Right atrium auricular region (tissue), 2 donors: Measurements from ENCODE around the gene PAH. TPM values are rescaled to one million over a fixed set of nuclear protein-coding genes. Genes with fewer than 3 reads are reported as not detected.

Experiments
- DNase-seq: peaks from one replicate; pipeline ENCODE4 v3.0.0-alpha.2; 2019; ENCODE audit warnings: low spot score
- H3K27ac ChIP-seq, 2 donors: fragments of 200-600 bp; sonication (generic); 1 replicate in 1 of 2; 2 replicates in 1 of 2; pipeline ENCODE4 v1.5.1; 2016 to 2019
- H3K27me3 ChIP-seq, 2 donors: fragments of 200-600 bp; sonication (generic); one replicate each; pipeline versions ENCODE4 v1.5.1 to v1.6.0; 2017 to 2019
- H3K36me3 ChIP-seq: fragments of 200-600 bp; sonication (generic); one replicate; pipeline ENCODE4 v1.5.1; 2016
- H3K4me1 ChIP-seq, 2 donors: fragments of 200-600 bp; sonication (generic); one replicate each; pipeline versions ENCODE4 v1.5.1 to v1.6.0; 2017 to 2019
- H3K4me3 ChIP-seq, 2 donors: fragments of 200-600 bp; sonication (generic); 1 replicate in 1 of 2; 2 replicates in 1 of 2; pipeline ENCODE4 v1.5.1; 2017 to 2019; ENCODE audit warnings: mild to moderate bottlenecking in 1 of 2, moderate library complexity in 1 of 2
- H3K9me3 ChIP-seq, 2 donors: fragments of 200-600 bp; sonication (generic); one replicate each; pipeline ENCODE4 v1.5.1; 2019
- CTCF ChIP-seq, 2 donors: fragments of 200-600 bp; sonication (generic); IDR thresholded peaks; one replicate each; pipeline ENCODE4 v1.5.1; 2019; ENCODE audit warnings: antibody characterized with exemption in 2 of 2
- total RNA-seq, 2 donors: library from RNA; depleted of rRNA; stranded (reverse); fragments of >200 nt; gene quantifications; one replicate each; pipeline ENCODE4 v1.1.0, GENCODE V29; 2016

The PAH gene
- total RNA-seq, 2 donors from 2014 or later, result not detected

GRCh38 chr12:102953221-102953620, 36.2 kb upstream of the PAH start:
- TF ChIP-seq CTCF (IDR thresholded peaks at IDR 0.05), result no peak
- no peaks in the 10 kb centered on the region for H3K36me3 ChIP-seq
- H3K4me1 ChIP-seq, result peaks cover 0 to 23% of the 10 kb centered on the region in 2 donors
- no peak overlapping the region for H3K27ac ChIP-seq
- no peaks in the 10 kb centered on the region for H3K9me3 ChIP-seq
- H3K4me3 ChIP-seq, result no peak overlapping the region
- peaks cover 2 to 24% of the 10 kb centered on the region in 2 donors for H3K27me3 ChIP-seq
- DNase-seq, result no peak

- no peak for DNase-seq
- Histone ChIP-seq H3K36me3 (no peaks in the 10 kb centered on the region), H3K4me3 (no peak overlapping the region), H3K27ac (no peak overlapping the region), H3K9me3 (no peaks in the 10 kb centered on the region), H3K27me3 (peaks cover 0 to 23% of the 10 kb centered on the region in 2 donors), H3K4me1 (peaks cover 0 to 10% of the 10 kb centered on the region in 2 donors)
- no peak for TF ChIP-seq CTCF (IDR thresholded peaks at IDR 0.05)
These were observed 34.8 kb upstream of the PAH start for GRCh38 chr12:102951841-102952240.

GRCh38 chr12:102950950-102951619, 34.0 kb upstream of the PAH start:
- no peak overlapping the region for H3K27ac ChIP-seq
- DNase-seq, result no peak
- no peak overlapping the region for H3K4me3 ChIP-seq
- no peak for TF ChIP-seq CTCF (IDR thresholded peaks at IDR 0.05)
- no peaks in the 10 kb centered on the region for H3K9me3 ChIP-seq
- peaks cover 0 to 2% of the 10 kb centered on the region in 2 donors for H3K4me1 ChIP-seq
- H3K27me3 ChIP-seq, result peaks cover 0 to 16% of the 10 kb centered on the region in 2 donors
- no peaks in the 10 kb centered on the region for H3K36me3 ChIP-seq

- no peak overlapping the region for H3K27ac ChIP-seq
- no peaks in the 10 kb centered on the region for H3K9me3 ChIP-seq
- H3K36me3 ChIP-seq, result no peaks in the 10 kb centered on the region
- no peak for TF ChIP-seq CTCF (IDR thresholded peaks at IDR 0.05)
- no peak for DNase-seq
- H3K4me1 ChIP-seq, result no peaks in the 10 kb centered on the region
- peaks cover 0 to 8% of the 10 kb centered on the region in 2 donors for H3K27me3 ChIP-seq
- no peak overlapping the region for H3K4me3 ChIP-seq
These were observed 33.3 kb upstream of the PAH start for GRCh38 chr12:102950107-102950949.

GRCh38 chr12:102948941-102949352, 31.9 kb upstream of the PAH start:
- Histone ChIP-seq H3K4me1 (no peaks in the 10 kb centered on the region), H3K9me3 (no peaks in the 10 kb centered on the region), H3K4me3 (no peak overlapping the region), H3K36me3 (no peaks in the 10 kb centered on the region), H3K27ac (no peak overlapping the region), H3K27me3 (peaks cover 0 to 6% of the 10 kb centered on the region in 2 donors)
- peak; percentile 63 to 85 for TF ChIP-seq CTCF (IDR thresholded peaks at IDR 0.05)
- no peak for DNase-seq
